ENCODE results near the gene ANXA2R. TPM values are rescaled to one million over a fixed set of nuclear protein-coding genes. Genes with fewer than 3 reads are reported as not detected.

ANXA2R gene
- total and polyA plus RNA-seq, 9 of the 15 experiments (the other 6 are each of a cell fraction or from before 2014, with no cell fraction given), result 2.1 to 4.8 (median 3.4) TPM

- TF ChIP-seq, protein P1, sequence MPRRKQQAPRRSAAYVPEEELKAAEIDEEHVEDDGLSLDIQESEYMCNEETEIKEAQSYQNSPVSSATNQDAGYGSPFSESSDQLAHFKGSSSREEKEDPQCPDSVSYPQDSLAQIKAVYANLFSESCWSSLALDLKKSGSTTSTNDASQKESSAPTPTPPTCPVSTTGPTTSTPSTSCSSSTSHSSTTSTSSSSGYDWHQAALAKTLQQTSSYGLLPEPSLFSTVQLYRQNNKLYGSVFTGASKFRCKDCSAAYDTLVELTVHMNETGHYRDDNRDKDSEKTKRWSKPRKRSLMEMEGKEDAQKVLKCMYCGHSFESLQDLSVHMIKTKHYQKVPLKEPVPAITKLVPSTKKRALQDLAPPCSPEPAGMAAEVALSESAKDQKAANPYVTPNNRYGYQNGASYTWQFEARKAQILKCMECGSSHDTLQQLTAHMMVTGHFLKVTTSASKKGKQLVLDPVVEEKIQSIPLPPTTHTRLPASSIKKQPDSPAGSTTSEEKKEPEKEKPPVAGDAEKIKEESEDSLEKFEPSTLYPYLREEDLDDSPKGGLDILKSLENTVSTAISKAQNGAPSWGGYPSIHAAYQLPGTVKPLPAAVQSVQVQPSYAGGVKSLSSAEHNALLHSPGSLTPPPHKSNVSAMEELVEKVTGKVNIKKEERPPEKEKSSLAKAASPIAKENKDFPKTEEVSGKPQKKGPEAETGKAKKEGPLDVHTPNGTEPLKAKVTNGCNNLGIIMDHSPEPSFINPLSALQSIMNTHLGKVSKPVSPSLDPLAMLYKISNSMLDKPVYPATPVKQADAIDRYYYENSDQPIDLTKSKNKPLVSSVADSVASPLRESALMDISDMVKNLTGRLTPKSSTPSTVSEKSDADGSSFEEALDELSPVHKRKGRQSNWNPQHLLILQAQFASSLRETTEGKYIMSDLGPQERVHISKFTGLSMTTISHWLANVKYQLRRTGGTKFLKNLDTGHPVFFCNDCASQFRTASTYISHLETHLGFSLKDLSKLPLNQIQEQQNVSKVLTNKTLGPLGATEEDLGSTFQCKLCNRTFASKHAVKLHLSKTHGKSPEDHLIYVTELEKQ (CRISPR knock-in tag; IDR thresholded peaks at IDR 0.05), result no peak
- no peak for TF ChIP-seq MYNN (IDR thresholded peaks at IDR 0.05)
- no peak for TF ChIP-seq MYNN (CRISPR knock-in tag; IDR thresholded peaks at IDR 0.05)
- no peak for TF ChIP-seq ZSCAN32 (CRISPR knock-in tag; IDR thresholded peaks at IDR 0.05)
- TF ChIP-seq WHSC1 (IDR thresholded peaks at IDR 0.05; ENCODE audit: low read length), result no peak
- no peak for TF ChIP-seq ZNF830 (CRISPR knock-in tag; IDR thresholded peaks at IDR 0.05)
- TF ChIP-seq SIN3B (IDR thresholded peaks at IDR 0.05; ENCODE audit: low read depth), result no peak
- no peak for TF ChIP-seq ILK (tag; IDR thresholded peaks at IDR 0.05; ENCODE audit: borderline replicate concordance, low read depth)
- TF ChIP-seq PTBP1 (IDR thresholded peaks at IDR 0.05; ENCODE audit: low read depth, low read length), result no peak
- no peak for TF ChIP-seq FOXK1 (CRISPR knock-in tag; IDR thresholded peaks at IDR 0.05; ENCODE audit: borderline replicate concordance)
- TF ChIP-seq ZNF445 (CRISPR knock-in tag; IDR thresholded peaks at IDR 0.05; ENCODE audit: low read depth), result no peak; the same call in 1 of the 2 replicates
- TF ChIP-seq, protein P2, sequence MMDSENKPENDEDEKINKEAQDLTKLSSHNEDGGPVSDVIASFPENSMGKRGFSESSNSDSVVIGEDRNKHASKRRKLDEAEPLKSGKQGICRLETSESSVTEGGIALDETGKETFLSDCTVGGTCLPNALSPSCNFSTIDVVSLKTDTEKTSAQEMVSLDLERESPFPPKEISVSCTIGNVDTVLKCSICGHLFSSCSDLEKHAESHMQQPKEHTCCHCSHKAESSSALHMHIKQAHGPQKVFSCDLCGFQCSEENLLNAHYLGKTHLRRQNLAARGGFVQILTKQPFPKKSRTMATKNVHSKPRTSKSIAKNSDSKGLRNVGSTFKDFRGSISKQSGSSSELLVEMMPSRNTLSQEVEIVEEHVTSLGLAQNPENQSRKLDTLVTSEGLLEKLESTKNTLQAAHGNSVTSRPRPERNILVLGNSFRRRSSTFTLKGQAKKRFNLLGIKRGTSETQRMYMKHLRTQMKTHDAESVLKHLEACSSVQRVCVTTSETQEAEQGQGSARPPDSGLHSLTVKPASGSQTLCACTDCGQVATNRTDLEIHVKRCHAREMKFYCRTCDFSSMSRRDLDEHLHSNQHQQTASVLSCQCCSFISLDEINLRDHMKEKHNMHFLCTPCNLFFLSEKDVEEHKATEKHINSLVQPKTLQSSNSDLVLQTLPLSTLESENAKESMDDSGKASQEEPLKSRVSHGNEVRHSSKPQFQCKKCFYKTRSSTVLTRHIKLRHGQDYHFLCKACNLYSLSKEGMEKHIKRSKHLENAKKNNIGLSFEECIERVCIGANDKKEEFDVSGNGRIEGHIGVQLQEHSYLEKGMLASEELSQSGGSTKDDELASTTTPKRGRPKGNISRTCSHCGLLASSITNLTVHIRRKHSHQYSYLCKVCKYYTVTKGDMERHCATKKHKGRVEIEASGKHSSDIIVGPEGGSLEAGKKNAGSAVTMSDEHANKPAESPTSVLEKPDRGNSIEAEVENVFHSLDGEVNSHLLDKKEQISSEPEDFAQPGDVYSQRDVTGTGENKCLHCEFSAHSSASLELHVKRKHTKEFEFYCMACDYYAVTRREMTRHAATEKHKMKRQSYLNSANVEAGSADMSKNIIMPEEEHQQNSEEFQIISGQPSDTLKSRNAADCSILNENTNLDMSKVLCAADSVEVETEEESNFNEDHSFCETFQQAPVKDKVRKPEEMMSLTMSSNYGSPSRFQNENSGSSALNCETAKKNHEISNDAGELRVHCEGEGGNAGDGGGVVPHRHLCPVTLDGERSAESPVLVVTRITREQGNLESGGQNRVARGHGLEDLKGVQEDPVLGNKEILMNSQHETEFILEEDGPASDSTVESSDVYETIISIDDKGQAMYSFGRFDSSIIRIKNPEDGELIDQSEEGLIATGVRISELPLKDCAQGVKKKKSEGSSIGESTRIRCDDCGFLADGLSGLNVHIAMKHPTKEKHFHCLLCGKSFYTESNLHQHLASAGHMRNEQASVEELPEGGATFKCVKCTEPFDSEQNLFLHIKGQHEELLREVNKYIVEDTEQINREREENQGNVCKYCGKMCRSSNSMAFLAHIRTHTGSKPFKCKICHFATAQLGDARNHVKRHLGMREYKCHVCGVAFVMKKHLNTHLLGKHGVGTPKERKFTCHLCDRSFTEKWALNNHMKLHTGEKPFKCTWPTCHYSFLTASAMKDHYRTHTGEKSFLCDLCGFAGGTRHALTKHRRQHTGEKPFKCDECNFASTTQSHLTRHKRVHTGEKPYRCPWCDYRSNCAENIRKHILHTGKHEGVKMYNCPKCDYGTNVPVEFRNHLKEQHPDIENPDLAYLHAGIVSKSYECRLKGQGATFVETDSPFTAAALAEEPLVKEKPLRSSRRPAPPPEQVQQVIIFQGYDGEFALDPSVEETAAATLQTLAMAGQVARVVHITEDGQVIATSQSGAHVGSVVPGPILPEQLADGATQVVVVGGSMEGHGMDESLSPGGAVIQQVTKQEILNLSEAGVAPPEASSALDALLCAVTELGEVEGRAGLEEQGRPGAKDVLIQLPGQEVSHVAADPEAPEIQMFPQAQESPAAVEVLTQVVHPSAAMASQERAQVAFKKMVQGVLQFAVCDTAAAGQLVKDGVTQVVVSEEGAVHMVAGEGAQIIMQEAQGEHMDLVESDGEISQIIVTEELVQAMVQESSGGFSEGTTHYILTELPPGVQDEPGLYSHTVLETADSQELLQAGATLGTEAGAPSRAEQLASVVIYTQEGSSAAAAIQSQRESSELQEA (IDR thresholded peaks at IDR 0.05; ENCODE audit: low read depth), result no peak
- no peak for TF ChIP-seq CBX8 (IDR thresholded peaks at IDR 0.05; ENCODE audit: borderline replicate concordance, extremely low read depth, low read depth, low read length, poor library complexity, severe bottlenecking)
- TF ChIP-seq ZNF311 (CRISPR knock-in tag; IDR thresholded peaks at IDR 0.05), result peak; percentile 88; the same call in 1 of the 2 replicates
- no peak for TF ChIP-seq ZNF444 (CRISPR knock-in tag; IDR thresholded peaks at IDR 0.05)
- no peak for TF ChIP-seq CAMTA2 (CRISPR knock-in tag; conservative IDR thresholded peaks at IDR 0.05)
These were observed 35.5 kb upstream of the ANXA2R start (continued) for GRCh38 chr5:43075319-43076293.

Data from K562 (cell line).